Measurements from ENCODE around the gene PSMD7. TPM values are rescaled to one million over a fixed set of nuclear protein-coding genes. Genes with fewer than 3 reads are reported as not detected.
"Not testable (repeated sequence)": the region's sequence is repeated elsewhere in the genome, so short reads cannot be mapped to it uniquely, and the experiment has no call there.

Gene PSMD7
- total RNA-seq, 2 donors from 2014 or later, result 68.4 to 83.4 TPM

GRCh38 chr16:74291176-74291575, 5.4 kb upstream of the PSMD7 start:
- DNase-seq (ENCODE audit: low spot score), result no peak
- intact Hi-C loops (cut with DNase I), result no loop called here

GRCh38 chr16:74291577-74292208, 4.9 kb upstream of the PSMD7 start:
- intact Hi-C loops (cut with DNase I), result no loop called here
- no peak for DNase-seq (ENCODE audit: low spot score)

- no peak for DNase-seq (ENCODE audit: low spot score)
- intact Hi-C loops (cut with DNase I), result no loop called here
Measured at GRCh38 chr16:74296104-74296431, 546 bp upstream of the PSMD7 start.

GRCh38 chr16:74297145-74297665, 591 bp downstream of the PSMD7 start:
- intact Hi-C loops (cut with DNase I), result no loop called here
- no peak for DNase-seq (ENCODE audit: low spot score)

GRCh38 chr16:74298104-74298503, 1.5 kb downstream of the PSMD7 start:
- no peak for DNase-seq (ENCODE audit: low spot score)
- intact Hi-C loops (cut with DNase I), result no loop called here

DNA sequence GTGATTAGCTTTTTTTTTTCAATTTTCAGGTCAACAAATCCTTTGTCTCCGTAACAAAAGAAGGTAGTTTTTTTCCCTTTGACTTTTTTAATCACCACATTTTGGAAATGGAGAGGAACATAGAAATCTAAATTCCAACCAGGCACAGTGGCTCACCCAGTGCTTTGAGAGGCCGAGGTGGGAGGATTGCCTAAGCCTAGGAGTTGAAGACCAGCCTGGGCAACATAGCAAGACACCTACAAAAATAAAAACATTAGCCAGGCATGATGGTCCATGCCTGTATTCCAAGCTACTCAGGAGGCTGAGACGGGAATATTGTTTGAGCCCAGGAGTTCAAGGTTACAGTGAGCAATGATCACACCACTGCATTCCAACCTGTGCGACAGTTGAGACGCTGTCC, 5.7 kb downstream of the PSMD7 start:
- intact Hi-C loops (cut with DNase I), result no loop called here
- DNase-seq (ENCODE audit: low spot score), result no peak

- intact Hi-C loops (cut with DNase I), result no loop called here
- no peak for DNase-seq (ENCODE audit: low spot score)
Measured at GRCh38 chr16:74304164-74304834, 7.7 kb downstream of the PSMD7 start.

DNA sequence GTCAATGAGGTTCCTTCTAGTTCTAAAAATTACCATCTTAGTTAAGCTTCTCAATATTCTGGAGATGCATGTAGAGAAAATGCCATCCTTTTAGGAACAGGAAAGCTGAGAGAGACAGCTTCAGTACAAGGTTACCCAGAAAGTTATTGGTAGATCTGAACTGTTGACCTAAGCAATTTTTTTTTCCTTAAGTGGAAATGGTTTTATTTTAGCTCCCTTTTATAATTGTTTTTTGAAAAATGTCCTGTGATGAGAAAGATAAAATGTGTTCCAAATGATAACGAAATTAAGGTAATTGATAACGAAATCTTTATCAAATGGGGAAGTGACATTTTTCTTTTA, 8.2 kb downstream of the PSMD7 start:
- intact Hi-C loops (cut with DNase I), result no loop called here

DNA sequence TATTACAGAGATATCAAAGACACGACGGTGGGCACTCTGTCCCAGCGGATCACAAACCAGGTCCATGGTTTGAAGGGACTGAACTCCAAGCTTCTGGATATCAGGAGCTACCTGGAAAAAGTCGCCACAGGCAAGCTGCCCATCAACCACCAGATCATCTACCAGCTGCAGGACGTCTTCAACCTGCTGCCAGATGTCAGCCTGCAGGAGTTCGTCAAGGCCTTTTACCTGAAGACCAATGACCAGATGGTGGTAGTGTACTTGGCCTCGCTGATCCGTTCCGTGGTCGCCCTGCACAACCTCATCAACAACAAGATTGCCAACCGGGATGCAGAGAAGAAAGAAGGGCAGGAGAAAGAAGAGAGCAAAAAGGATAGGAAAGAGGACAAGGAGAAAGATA, 8.7 kb downstream of the PSMD7 start:
- intact Hi-C loops (cut with DNase I), result no loop called here
- no peak for DNase-seq (ENCODE audit: low spot score)

More for the DNA sequence above, 8.2 kb downstream of the PSMD7 start:
- no peak for DNase-seq (ENCODE audit: low spot score)

- intact Hi-C loops (cut with DNase I), result no loop called here
- DNase-seq (ENCODE audit: low spot score), result no peak
Measured at GRCh38 chr16:74305978-74306784, 9.6 kb downstream of the PSMD7 start.

- no peak for DNase-seq (ENCODE audit: low spot score)
- intact Hi-C loops (cut with DNase I), result no loop called here
Measured at GRCh38 chr16:74307383-74307782, 10.8 kb downstream of the PSMD7 start.

- intact Hi-C loops (cut with DNase I), result no loop called here
- DNase-seq (ENCODE audit: low spot score), result no peak
Measured at GRCh38 chr16:74309789-74310781, 13.5 kb downstream of the PSMD7 start.

GRCh38 chr16:74315059-74315458, 18.4 kb downstream of the PSMD7 start:
- DNase-seq (ENCODE audit: low spot score), result no peak
- intact Hi-C loops (cut with DNase I), result no loop called here

GRCh38 chr16:74320707-74321106, 24.1 kb downstream of the PSMD7 start:
- no peak for DNase-seq (ENCODE audit: low spot score)

DNA sequence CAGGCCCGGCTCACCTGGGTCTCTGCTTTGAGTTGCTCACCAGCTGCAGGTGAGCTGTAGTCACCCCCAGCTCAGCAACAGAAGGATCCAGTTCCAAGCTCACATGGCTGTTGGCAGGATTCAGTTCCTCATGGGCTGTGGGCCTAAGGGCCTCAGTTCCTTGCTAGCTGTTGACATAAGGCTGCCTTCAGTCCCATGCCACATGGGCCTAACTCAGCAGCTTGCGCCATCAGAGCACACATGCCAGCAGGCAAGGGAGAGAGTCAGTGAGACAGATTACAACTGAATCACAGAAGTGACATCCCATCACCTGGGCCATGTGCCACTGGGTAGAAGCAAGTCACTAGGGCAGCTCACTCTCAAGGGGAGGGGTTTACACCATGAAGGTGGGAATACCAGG, 24.7 kb downstream of the PSMD7 start:
- no peak for DNase-seq (ENCODE audit: low spot score)
- intact Hi-C loops (cut with DNase I), result no loop called here

More at GRCh38 chr16:74320707-74321106, 24.1 kb downstream of the PSMD7 start:
- intact Hi-C loops (cut with DNase I), result no loop called here

- intact Hi-C loops (cut with DNase I), result no loop called here
- no peak for DNase-seq (ENCODE audit: low spot score)
Measured at GRCh38 chr16:74322301-74322710, 25.7 kb downstream of the PSMD7 start.

GRCh38 chr16:74324777-74325176, 28.2 kb downstream of the PSMD7 start:
- intact Hi-C loops (cut with DNase I); DNase-seq (ENCODE audit: low spot score): not testable (repeated sequence)

DNA sequence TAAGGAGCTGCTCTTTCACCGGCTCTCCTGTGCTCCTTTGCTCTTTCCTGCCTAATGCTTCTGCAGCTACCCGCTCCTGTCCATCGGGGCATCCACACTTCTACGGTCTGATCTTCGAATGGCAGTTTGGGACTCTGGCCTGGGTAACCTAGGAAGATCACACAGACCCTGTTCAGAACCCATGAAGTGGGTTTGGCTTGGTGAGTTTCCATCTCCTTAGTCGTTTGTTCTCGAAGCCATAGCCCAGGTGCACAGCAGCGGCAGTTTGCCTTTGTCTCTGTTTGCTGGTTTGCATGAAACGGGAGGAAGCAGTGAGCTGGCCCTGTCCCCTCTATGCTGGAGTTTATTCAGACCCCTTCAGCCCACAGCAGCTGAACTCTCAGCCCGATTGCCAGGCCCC, 29.0 kb downstream of the PSMD7 start:
- no peak for DNase-seq (ENCODE audit: low spot score)
- intact Hi-C loops (cut with DNase I), result no loop called here

GRCh38 chr16:74328346-74328745, 31.7 kb downstream of the PSMD7 start:
- intact Hi-C loops (cut with DNase I); DNase-seq (ENCODE audit: low spot score): not testable (repeated sequence)

Data from posterior vena cava (tissue), 2 donors.